Left colon (tissue), 2 donors: ENCODE results near the gene ZNF200. TPM values are rescaled to one million over a fixed set of nuclear protein-coding genes. Genes with fewer than 3 reads are reported as not detected.
"Not testable (repeated sequence)": the region's sequence is repeated elsewhere in the genome, so short reads cannot be mapped to it uniquely, and the experiment has no call there.

Experiments
- ATAC-seq: fragments of 200-7000 bp; cut with Tn5 transposase; one replicate; pipeline ENCODE4 v1.9.1; 2020; ENCODE audit warnings: mild to moderate bottlenecking, moderate library complexity
- DNase-seq, 2 donors: peaks; one replicate each; pipeline ENCODE4 v3.0.0-alpha.2; 2020
- intact Hi-C, 2 donors: fragments of 100-400 bp; cut with DNase I in 1 of 2; cut with micrococcal nuclease in 1 of 2; formaldehyde crosslinking; loops; one replicate each; pipeline versions ENCODE4 v1.11.2 to v1.14.0; 2022; cut with DNase I, micrococcal nuclease
- long read RNA-seq: library from polyadenylated mRNA; unstranded; transcript quantifications from one replicate; pipeline ENCODE4 v2.0.0, GENCODE V29; 2021
- total RNA-seq, 2 donors: library from RNA; stranded (reverse); fragmentation: NEBNext Ultra II Directional; extraction: Animal tissue kit (Norgen Biotek cat#: 25700); gene quantifications; one replicate each; pipeline ENCODE4 v1.2.1, GENCODE V29; 2021
- donor health status: DM: no; HTN: no; CAD: no.
- donor health status: DM: yes; HTN: yes; CAD: no.

Gene ZNF200, protein sequence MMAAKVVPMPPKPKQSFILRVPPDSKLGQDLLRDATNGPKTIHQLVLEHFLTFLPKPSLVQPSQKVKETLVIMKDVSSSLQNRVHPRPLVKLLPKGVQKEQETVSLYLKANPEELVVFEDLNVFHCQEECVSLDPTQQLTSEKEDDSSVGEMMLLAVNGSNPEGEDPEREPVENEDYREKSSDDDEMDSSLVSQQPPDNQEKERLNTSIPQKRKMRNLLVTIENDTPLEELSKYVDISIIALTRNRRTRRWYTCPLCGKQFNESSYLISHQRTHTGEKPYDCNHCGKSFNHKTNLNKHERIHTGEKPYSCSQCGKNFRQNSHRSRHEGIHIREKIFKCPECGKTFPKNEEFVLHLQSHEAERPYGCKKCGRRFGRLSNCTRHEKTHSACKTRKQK
- 1 to 10 TPM; 6.0 to 6.1 TPM for total RNA-seq
- long read RNA-seq, full-length matches to known transcripts, result 8 of 10 reads
- long read RNA-seq, partial matches to known transcripts, result 1 of 10 reads
- long read RNA-seq, other reads (novel, unspliced or antisense), result 1 of 10 reads

DNA sequence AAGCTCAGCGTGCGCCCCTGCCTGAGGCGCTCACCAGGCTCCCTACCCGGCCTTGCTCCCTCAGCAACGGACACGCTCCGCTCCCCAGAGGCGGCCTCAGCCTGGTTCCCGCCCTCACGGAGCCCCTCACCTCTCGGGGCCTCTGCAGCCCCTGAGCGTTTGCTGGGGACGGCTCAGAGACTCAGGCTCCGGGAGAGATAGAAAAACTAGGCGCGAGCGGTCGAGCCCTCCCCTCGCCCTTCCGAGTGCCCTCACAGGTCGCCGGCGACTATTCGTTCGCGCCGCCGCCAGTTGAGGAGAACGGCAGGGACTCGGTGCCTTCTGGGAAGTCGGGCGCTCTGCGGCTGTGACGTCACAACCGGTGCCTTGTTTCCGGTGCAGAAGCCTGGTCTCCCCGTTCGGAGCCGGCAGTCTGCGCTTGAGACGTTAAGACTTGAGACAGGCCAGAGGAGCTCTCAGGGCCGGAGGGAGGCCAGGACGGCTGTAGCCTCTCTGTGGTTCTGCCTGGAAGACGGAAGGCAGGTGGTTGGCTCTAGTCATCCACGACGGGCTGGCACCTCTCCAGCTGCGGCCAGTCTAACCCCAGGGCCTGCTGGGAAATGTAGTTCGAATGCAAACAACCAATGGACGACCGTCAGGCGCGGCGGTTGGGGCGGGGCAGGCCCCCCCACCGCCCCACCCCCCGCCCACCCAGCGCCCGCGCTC is at the start of gene ZNF200:
Gene ZNF200, minus strand, starts transcription at position 302 of the 705 bp plus-strand sequence. CDS start 1,403 bp downstream, outside the sequence.
- intact Hi-C loops, result no loop called here
- DNase-seq (peak; percentile 97 to 98), ATAC-seq (peak; percentile 99)

DNA sequence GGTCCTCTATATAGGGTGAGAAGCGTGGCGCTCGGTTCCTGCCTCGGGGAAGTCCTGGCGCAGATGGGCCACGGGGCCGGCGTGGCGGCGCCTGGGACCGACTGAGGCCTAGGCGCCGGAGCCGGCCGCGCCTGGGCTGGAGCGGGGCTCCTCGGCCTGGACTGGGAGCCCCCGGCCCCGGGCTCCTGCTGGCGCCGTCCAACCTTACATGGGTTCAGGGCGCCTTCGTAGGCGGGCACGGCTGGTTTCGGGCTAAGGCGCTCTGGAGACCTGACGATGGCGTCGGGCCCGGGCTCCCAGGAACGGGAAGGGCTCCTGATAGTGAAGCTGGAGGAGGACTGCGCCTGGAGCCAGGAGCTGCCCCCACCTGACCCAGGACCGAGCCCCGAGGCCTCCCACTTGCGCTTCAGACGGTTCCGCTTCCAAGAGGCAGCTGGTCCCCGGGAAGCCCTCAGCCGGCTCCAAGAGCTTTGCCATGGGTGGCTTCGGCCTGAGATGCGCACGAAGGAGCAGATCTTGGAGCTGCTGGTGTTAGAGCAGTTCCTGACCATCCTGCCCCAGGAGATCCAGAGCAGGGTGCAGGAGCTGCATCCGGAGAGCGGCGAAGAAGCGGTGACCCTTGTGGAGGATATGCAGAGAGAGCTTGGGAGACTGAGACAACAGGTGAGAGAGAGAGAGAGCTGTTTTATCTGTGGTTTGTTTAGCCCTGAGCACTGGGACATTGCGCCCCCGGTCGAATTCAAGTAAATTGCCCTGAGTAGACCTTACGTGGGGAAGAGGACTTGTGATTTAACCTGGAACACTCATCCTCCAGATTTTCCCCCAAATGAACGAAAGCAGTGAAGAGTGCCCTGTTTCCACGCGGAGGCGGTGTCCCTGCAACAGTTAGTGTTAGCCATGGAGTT is 48.8 kb upstream of the ZNF200 start:
- intact Hi-C loops, result no loop called here
- DNase-seq (no peak), ATAC-seq (peak; percentile 3)

DNA sequence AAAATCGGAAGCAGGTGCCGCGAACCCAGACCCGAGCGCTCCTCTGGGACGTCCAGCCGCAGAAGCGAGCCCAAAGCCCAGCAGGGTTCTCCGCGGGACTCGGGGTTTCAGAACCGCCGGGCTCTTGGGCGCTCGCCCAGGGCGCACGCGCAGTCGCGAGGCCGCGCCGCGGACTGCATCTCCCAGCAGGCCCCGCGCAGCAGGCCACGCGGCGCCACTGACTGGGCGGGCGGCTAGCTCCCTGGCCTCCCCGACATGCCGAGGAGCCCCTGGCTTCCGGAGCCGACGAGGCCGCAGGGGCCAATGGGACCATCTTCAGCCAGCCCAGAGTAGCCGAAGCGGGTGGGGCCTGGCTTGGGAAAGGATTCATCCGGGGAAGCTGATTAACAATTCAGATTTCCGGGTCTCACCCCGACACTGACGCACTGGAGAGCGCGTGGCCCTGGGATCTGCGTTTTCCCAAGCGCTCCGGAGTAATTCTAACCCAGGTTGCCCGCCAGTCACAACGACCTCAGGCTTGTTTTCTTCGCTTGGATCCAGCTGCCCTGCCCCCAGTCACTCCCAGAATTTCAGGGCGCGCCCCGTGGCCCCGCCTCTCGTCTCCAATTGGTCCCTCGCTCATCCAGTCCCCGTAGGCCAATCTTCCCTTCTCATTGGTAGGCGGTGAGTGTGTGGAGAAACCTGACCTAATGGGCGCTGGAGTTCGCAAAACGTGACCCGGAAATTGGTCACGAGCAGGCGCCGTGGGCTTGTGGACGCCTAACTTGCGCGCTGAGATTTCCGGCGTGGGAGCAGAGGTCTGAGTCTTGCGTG is 48.0 kb upstream of the ZNF200 start, which contains the start of gene ZNF263:
Gene ZNF263, plus strand, starts transcription at position 762 of the 813 bp plus-strand sequence. CDS start 328 bp downstream, outside the sequence.
- peak; percentile 95 for ATAC-seq
- intact Hi-C loops, result no loop called here
- DNase-seq, result peak; percentile 96 to 97

DNA sequence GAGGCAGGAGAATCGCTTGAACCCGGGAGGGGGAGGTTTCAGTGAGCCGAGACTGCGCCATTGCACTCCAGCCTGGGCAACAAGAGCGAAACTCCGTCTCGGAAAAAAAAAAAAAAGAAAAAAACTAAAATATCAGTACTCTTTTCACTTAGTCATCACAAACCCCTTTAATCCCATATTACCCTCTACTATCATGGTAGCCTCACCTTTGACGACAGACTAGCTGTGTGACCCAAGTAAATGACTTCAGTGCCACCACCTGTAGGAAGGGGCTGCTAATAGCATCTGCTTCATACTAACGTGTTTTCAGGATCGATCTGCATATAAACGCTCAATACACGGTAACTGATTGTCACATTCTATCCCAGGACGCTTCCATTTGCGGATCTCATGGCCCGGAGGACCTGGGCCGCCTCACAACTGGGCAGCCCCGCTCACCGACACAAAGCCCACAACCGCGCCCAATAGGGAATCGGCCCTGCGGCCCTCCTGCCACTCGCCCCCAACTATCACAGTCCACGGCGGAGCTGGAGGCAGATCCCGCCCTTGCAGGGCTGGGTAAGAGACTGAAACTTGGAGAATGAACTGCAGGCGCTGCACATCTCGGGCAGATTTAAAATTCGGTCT is 47.3 kb upstream of the ZNF200 start:
- intact Hi-C loops, result no loop called here
- DNase-seq, result no peak
- peak; percentile 44 for ATAC-seq

- no peak for ATAC-seq
- intact Hi-C loops, result no loop called here
- DNase-seq, result no peak
These were observed 46.4 kb upstream of the ZNF200 start for GRCh38 chr16:3281222-3281820.

DNA sequence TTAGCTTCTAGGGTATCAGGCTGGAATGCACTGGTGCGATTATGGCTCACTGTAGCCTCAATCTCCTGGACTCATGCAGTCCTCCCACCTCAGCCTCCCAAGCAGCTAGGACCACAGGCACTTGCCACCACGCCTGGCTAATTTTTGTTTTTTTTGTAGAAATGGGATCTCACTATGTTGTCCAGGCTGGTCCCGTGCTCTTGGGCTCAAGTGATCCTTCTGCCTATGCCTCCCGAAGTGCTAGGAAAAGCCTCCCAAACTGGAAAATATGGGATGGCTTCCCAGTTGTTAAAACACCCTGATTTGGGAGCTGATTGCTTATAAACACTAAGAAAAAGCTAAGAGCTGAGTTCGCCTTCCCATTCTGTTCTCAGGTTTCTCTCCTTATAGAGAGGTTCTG is 41.7 kb upstream of the ZNF200 start:
- no peak for ATAC-seq
- no peak for DNase-seq
- intact Hi-C loops, result no loop called here

DNA sequence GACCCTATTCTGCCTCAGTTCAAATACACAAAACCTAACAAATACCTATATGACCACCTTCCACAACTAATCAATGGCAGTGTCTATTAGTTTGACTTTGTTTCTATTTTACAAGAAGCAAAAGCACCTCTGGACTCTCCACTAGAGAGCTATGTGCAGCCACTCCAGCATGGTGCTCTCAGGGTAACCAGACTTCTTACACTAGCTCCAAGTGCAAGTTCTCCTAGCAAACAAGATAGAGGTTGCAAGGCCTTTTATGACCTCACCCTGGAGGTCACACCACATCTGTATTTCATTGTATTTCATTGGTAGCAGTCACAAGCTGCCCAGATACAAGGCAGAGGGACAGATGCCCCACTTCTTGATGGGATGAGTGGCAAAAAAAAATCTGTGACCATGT is 40.0 kb upstream of the ZNF200 start:
- no peak for DNase-seq
- intact Hi-C loops, result no loop called here
- no peak for ATAC-seq

DNA sequence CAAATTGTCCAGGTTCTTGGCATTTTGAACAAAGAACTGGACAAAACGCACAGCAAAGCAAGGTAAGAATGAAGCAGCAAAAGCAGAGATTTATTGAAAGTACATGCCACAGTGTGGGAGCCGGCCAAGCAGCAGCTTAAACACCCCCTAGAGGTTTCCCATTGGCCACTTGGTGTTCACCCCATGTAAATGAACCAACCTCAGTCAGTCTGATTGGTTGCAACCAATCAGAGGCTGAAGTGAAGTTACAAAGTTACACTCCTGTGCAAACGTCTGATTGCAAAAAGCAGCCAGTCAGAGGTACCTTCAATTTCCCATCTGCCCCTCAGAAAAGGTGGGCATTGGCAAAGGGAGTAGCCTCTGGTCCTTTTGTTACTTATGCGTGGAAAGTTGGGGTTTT is 39.5 kb upstream of the ZNF200 start:
- no peak for ATAC-seq

DNA sequence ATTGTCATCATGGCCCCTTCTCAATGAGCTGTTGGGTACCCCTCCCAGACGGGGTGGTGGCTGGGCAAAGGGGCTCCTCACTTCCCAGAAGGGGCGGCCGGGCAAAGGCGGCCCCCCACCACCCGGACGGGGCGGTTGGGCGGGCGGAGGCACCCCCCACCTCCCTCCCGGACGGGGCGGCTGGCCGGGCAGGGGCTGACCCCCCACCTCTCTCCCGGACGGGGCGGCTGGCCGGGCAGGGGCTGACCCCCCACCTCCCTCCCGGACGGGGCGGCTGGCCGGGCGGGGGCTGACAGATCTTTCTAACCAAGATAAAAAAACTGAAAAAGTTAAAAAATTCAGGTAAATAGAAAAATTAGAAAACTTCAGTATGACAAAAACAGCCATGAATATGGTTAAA is 36.3 kb upstream of the ZNF200 start:
- intact Hi-C loops, ATAC-seq, DNase-seq: not testable (repeated sequence)

More for the DNA sequence above, 39.5 kb upstream of the ZNF200 start:
- intact Hi-C loops, result no loop called here
- no peak for DNase-seq

GRCh38 chr16:3270718-3271117 is 35.8 kb upstream of the ZNF200 start:
- ATAC-seq, intact Hi-C loops, DNase-seq: not testable (repeated sequence)

DNA sequence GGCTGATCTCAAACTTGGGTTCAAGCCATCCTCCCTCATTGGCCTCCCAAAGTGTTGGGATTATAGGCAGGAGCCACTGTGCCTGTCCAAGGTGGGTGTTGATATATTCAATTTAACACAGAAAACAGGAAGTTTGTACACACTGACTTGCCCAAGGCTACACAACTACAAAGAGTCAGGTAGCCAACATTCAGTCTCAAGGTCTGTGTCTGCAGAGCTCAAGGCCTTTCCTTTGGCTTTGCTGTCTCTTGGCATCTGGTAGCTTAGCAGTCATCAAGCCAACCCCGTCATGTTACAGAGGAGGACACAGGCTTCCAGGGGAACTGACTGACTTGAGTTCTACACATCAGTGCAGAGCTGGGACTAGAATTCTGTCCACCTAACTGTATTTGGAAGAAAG is 33.3 kb upstream of the ZNF200 start:
- no peak for ATAC-seq
- intact Hi-C loops, result no loop called here

DNA sequence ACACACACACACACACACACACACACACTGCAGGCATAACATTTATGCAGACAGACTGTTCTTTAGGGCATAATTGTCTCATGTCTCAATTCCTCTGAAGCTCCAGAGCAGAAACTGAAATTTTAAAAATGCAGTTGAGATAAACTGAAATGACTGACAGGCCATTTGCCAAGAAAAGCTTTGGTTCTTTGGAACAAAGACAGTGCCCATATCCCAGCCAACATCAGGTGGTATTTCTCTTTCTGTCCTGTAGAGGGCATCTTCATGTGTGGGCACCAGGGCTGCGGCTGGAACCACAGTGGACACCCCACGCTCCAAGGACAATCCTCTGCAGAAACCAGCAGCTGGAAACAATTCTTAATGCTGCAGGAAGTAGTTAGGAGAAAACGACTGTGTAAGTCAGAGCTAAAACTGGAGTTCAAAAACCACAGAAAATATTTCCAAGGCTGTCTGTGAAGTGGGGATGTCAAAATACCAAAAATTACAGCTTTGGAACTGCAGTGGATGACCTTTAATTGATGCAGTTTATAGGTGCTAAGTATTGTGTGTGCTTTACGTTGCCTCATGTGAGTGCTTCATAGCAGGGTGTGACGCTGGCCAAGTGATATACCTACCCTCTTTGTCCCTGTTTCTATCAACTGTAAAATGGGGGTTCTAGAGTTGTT is 32.0 kb upstream of the ZNF200 start:
- DNase-seq, result no peak
- no peak for ATAC-seq
- intact Hi-C loops, result no loop called here

More for the DNA sequence above, 33.3 kb upstream of the ZNF200 start:
- no peak for DNase-seq

DNA sequence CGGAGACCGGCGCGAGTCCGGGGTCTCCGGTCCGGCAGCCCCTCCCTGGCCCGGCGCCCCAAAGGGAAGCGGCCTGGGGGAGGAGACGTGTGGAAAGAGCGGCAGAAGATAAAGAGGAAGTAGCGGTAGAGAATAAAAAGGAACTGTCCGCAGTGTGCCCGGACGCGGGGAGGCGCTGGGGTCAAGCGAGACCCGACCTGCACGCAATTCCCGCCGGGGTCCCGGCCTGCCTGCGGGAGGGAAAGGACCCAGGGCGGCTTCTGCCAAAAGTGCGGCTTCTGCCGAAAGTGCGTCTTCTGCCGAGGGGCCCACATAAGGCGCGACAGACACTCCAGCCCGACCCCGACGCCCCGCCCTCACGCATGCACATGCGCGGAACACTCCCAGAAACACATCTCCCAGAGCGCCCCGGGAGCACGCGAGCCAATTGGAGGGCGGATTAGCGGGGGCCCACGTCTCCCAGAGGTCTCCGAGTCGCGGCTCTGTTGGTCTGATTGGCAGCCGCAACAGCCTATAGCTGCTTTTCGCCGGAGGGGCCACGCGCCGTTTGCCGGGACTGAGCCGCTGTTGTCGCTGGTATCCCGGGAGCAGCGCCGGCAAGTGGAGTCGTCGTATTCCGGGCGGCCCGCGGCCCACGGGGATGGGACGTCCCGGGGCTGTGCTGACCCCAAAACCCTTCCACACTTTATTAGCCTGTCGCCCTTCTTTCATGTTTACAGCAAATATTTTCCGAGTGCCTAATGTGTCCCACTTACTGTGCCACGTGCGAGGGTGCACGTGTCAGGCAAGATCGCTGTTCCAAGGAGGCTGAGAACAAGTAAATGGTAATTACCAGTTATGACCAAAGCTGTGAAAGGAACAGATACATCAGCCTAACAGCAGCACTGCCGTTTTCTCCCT is 29.4 kb upstream of the ZNF200 start:
- intact Hi-C loops, result no loop called here
- peak; percentile 95 to 98 for DNase-seq
- peak; percentile 89 for ATAC-seq

GRCh38 chr16:3262517-3262916 is 27.6 kb upstream of the ZNF200 start:
- intact Hi-C loops, result no loop called here
- ATAC-seq (no peak), DNase-seq (no peak)

GRCh38 chr16:3259836-3260235 is 24.9 kb upstream of the ZNF200 start:
- no peak for ATAC-seq
- intact Hi-C loops, result no loop called here

More at GRCh38 chr16:3259836-3260235, 24.9 kb upstream of the ZNF200 start:
- no peak for DNase-seq
